Renal cortex interstitium (tissue), 11 donors: ENCODE measurements around the gene DCC. TPM values are rescaled to one million over a fixed set of nuclear protein-coding genes. Genes with fewer than 3 reads are reported as not detected.

Experiments used
- DNase-seq, 11 donors: peaks; one replicate each; pipeline ENCODE4 v3.0.0-alpha.2; 2013; ENCODE audit warnings: low read depth in 9 of 11, low spot score in 4 of 11; ENCODE audit errors: extremely low read depth in 1 of 11
- polyA plus RNA-seq, 3 donors: library from polyadenylated mRNA; unstranded; fragments of 120-200 nt; gene quantifications; one replicate each; pipeline ENCODE4 v1.2.1, GENCODE V29; 2013; ENCODE audit not compliant: insufficient read length in 3 of 3

Gene DCC
- polyA plus RNA-seq, 3 donors = 7.4 to 8.2 (median 7.4) TPM

DNA sequence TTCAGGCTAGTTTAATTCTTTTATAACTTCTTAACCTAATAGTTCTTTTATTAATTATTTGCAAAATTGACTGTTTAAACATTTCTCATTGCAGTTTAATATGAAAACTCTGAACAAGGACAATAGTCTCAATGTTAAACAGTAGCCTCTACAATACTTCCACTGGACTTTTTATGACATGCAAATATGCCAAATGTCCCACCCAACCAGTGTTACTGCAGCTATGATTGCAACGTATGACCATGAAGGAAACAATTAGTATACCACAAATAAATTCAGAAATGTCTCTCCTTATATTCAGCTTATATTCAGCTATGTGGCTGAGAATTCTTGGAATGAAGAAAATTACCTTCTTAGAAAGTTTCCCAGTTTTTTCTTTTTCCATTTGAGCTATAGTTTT is 688.6 kb downstream of the DCC start:
- no peak for DNase-seq

DNA sequence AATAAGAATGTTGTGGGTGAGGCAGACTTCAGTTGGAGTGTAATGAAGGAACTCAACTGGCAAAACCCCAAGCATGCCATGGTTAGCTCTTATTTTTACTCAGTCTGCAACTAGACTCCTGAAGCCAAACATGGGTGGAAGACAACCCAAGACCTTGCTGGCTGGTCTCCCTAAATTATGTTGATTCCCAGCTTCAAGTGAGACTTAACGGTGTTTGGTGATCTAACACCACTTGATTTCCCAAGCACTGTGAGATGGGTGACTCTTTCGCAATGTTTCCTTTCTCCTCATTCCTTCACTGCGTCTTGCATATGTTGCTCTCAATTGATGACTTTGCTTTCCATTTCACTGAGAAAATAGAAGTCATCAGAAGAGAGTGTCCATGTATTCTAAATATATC is 693.1 kb downstream of the DCC start:
- no peak for DNase-seq

- DNase-seq = no peak
These were observed 698.6 kb downstream of the DCC start for GRCh38 chr18:53038608-53039007.

GRCh38 chr18:53040286-53040685 is 700.3 kb downstream of the DCC start:
- DNase-seq = no peak

- DNase-seq = no peak
These were observed 716.1 kb downstream of the DCC start for GRCh38 chr18:53056064-53056463.

- DNase-seq = peak in 4 of 11 donors; percentile 10 to 20 (median 16)
These were observed 730.8 kb downstream of the DCC start for GRCh38 chr18:53070788-53071187.

DNA sequence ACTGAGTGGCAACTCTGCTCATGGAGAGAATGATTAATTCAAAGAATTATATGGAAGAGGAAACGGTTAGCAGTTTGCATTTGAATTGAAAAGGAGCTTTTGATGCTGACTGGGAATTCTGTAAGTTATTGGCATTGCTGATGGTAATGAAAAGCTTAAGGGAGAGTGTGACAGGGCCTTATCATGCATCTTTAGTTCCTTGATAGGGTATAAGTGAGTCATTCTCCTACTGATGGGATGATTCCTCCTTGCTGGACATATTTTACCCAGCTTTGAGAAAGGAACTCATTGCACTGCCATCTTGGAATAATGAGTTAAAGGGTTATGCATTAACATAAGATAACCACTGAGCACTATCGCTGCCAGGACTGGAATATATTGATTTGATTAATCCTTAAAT is 740.7 kb downstream of the DCC start:
- no peak for DNase-seq

DNA sequence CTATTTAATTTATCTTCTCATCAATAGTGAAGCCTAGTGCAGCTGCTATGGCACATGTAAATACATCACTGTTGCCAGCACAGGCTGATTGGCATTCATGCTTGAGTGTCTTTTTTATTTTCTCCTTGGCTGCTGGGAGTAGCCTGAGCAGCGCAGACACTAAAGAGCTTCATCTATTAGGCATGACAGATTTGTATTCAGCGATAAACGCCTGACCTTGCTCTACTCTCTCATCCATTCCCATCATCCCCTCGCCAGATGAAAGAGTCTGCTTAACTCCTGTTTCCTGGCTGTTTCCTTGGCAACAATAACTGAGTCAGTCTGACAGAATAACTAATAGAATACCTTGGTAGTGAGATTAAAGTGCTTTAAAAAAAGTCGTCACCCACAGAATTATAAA is 753.6 kb downstream of the DCC start:
- DNase-seq = peak in 2 of 11 donors; percentile 7 to 12

- no peak for DNase-seq
These were observed 761.6 kb downstream of the DCC start for GRCh38 chr18:53101536-53102105.

DNA sequence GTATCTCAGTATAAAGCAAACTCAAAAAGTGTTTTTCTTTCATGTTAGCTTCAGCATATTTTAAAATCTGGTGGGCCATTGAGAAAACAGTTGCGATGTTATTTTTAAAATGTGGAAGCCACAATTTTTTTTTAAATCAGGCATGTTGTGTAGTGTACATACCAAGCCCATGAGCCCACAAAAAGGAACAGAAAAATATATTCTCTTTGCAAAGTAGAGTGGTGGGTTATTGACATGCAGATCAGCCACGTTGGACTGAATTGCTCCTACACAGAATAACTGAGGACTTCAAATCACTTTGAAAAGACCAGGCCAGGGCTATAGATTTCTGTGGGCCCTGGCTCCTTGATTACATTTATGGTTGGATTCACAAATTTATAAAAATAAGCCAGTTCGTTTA is 774.4 kb downstream of the DCC start:
- no peak for DNase-seq

DNA sequence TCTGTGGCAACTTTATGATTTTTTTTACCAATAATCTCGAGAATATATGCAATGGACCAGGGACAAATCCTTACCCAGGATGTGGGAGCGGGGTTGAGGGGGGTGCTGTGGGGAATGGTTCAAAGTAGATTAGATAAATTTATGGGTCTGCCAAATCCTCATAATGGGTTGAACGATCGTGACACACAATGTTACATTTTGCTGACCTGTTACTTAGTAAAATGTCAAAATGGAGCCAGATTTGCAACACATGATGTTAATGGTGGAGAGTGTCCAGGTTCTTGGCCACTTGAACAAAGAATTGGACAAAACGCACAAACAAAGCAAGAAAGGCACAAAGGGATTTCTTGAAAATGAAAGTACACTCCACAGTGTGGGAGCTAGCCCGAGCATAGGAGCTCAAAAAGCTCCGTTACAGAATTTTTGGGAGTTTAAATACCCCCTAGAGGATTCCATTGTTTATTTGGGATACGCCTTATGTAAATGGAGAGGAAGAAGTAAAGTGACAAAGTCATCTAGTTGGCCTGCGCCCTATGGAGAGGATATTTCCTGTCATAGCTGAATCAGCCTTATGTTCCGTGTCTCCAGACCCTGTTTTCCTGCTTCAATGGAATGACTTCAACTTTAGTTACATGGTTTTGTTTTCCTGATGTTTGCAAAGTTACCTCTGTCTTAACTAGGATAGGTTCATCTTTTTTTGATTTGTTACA is 776.0 kb downstream of the DCC start:
- DNase-seq = no peak

DNA sequence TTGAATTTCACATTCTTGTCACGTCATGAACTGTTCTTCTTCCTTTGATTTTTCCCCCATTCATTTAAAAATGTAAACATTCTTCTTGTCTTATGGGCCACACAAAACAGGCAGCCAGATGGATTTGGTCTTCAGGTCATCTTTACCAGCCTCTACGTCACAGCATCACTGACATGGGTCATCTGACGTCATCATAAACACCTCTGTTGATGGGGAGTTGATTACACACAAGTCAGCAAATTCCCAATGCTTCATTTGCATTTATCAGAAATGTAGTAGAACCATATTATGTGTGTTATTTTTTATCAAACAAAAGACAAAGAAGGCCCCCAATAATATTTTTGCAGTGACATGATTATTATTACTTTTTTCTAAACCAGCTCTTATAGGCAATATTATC is 777.9 kb downstream of the DCC start:
- no peak for DNase-seq

GRCh38 chr18:53126210-53126609 is 786.2 kb downstream of the DCC start:
- DNase-seq = no peak

DNA sequence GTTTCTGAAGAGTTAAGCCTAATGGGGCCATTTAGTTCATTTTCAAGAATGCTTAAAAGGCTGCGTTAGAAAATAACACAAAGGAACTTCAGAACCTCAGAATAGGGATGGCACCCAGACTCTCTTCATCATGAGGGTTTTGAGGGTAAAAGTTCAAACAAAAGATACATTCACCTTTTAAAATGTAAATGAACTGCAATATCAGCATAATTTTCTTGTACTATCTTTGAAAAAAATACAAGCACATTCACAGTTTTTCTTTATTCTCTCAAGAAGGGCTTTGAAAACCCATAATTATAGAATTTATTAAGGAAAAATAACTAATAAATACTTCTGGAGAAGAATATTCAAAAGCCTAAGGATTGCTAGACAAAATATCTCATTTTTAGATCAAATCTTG is 791.0 kb downstream of the DCC start:
- DNase-seq = no peak

- DNase-seq = no peak
These were observed 794.7 kb downstream of the DCC start for GRCh38 chr18:53134711-53135110.

DNA sequence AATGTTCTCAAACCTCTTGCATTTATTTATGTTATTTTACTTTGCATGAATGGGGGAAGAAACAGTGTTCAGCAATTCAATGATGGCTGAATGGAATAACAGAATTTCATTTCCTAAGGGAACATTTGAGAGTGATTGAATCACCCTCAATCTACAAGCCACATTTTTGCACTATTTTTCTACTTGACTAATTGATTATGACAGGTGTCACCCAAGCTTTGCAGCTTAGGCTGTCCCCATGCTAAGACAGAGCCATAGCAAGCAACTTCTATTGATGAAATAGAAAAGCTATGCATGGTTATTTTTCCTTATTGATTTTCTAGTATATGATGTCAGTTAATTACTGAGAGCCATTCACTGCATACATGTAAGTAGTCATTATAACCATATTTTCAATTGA is 795.7 kb downstream of the DCC start:
- no peak for DNase-seq

- no peak for DNase-seq
These were observed 799.9 kb downstream of the DCC start for GRCh38 chr18:53139746-53140500.

DNA sequence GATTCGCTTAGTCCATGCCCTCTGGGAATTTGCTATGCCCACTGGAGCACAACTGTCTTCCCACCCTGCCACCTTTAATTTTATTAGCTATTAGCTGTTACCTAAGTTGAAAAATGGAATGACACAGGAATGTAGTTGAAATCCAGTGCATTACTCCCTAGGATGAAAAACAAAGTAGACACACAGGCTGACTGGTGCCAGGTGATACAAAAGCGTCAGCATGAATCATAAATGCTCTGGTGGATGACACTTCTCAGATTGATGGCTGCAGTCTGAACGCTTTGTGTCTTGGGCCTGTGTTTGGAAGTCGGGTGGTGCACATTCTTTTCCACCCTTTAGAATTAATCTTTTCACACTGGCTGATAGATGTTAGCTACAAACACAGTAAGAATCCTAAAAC is 802.0 kb downstream of the DCC start:
- no peak for DNase-seq

- DNase-seq = no peak
These were observed 807.5 kb downstream of the DCC start for GRCh38 chr18:53147472-53147871.

DNA sequence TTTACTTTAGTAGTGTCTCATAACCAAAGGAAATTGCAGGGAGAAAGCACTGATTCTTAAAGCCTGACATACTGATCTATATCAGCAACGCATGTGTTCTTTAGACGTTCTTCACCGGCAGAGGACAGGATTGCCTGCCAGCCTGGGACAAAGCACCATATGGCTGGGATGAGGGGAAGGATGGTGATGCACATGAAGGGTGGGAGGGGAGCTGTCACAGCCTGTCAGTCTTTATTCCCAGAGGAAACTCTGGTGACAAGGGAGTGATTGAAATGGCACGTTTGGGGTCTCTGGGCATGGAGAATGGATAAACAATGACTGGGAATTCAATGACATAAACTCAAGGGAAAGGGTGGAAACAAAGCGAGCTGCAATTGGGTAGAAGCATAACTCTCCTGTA is 808.1 kb downstream of the DCC start:
- DNase-seq = no peak
